Natural killer cell (primary cell): ENCODE results near the gene IRAK1. TPM values are rescaled to one million over a fixed set of nuclear protein-coding genes. Genes with fewer than 3 reads are reported as not detected.

Source experiments
- ATAC-seq, 3 donors: fragments of 150-1000 bp in 2 of 3; fragments of 200-7000 bp in 1 of 3; cut with Tn5 transposase; 1 replicate in 1 of 3; 2 replicates in 2 of 3; pipeline ENCODE4 v1.10.0; 2021; ENCODE audit warnings: mild to moderate bottlenecking in 2 of 3, moderate library complexity in 2 of 3
- DNase-seq, 2 donors: peaks; one replicate each; pipeline versions ENCODE4 v3.0.0 to v3.0.0-alpha.2; 2013 to 2021; ENCODE audit warnings: mixed read lengths in 1 of 2
- H3K27ac ChIP-seq: one replicate; pipeline ENCODE4 v1.5.1; 2013; ENCODE audit warnings: mild to moderate bottlenecking, low read length
- H3K27me3 ChIP-seq: one replicate; pipeline ENCODE4 v1.6.1; 2013; ENCODE audit warnings: low read length; ENCODE audit not compliant: control insufficient read depth, insufficient read depth
- H3K36me3 ChIP-seq: one replicate; pipeline ENCODE4 v1.6.1; 2013; ENCODE audit warnings: low read length; ENCODE audit not compliant: control insufficient read depth, insufficient read depth
- H3K4me1 ChIP-seq: one replicate; pipeline ENCODE4 v1.6.1; 2013; ENCODE audit warnings: low read length; ENCODE audit not compliant: control insufficient read depth, insufficient read depth
- H3K4me3 ChIP-seq: one replicate; pipeline ENCODE4 v1.5.1; 2013; ENCODE audit warnings: low read length
- H3K9me3 ChIP-seq: one replicate; pipeline ENCODE4 v1.6.1; 2013; ENCODE audit warnings: low read length; ENCODE audit not compliant: control insufficient read depth, insufficient read depth
- H3K27ac Mint-ChIP-seq, 2 donors: one replicate each; pipeline ENCODE4 v1.8.0; 2022; ENCODE audit warnings: mild to moderate bottlenecking in 2 of 2, mixed read lengths in 2 of 2, moderate library complexity in 1 of 2
- H3K27me3 Mint-ChIP-seq, 2 donors: one replicate each; pipeline ENCODE4 v1.8.0; 2022; ENCODE audit warnings: low read depth in 2 of 2, mixed read lengths in 2 of 2
- H3K36me3 Mint-ChIP-seq: one replicate; pipeline ENCODE4 v1.8.0; 2022; ENCODE audit warnings: mixed read lengths
- H3K4me1 Mint-ChIP-seq, 2 donors: one replicate each; pipeline ENCODE4 v1.8.0; 2022; ENCODE audit warnings: mixed read lengths in 2 of 2
- H3K4me3 Mint-ChIP-seq: one replicate; pipeline ENCODE4 v1.8.0; 2022; ENCODE audit warnings: mild to moderate bottlenecking, moderate library complexity, mixed read lengths
- H3K9me3 Mint-ChIP-seq, 2 donors: one replicate each; pipeline ENCODE4 v1.8.0; 2022; ENCODE audit warnings: mixed read lengths in 2 of 2
- CTCF ChIP-seq: fragments of 200-600 bp; IDR thresholded peaks from one replicate; pipeline ENCODE4 v1.8.0; 2022; ENCODE audit warnings: antibody characterized with exemption
- WGBS: methylation state at CpG from one replicate; pipeline ENCODE4 v1.1.7; 2013; ENCODE audit warnings: missing lambda C conversion rate; ENCODE audit not compliant: insufficient coverage; 5-methylcytosine and 5-hydroxymethylcytosine counted together
- intact Hi-C: fragments of 100-400 bp; cut with micrococcal nuclease; formaldehyde crosslinking; loops from one replicate; pipeline ENCODE4 v1.14.2; 2022
- total RNA-seq, 4 donors: library from RNA; stranded (reverse); fragments of 120-200 nt in 1 of 4; gene quantifications; one replicate each; pipeline versions ENCODE4 v1.2.3 to v1.2.4, GENCODE V29; 2013 to 2022

Gene IRAK1
- total RNA-seq, 3 donors from 2014 or later (not counting 1 experiment from before 2014, with no cell fraction given) = 87.5 to 114 (median 107) TPM

- Mint-ChIP-seq H3K27me3 (peaks cover 0 to 7% of the 10 kb centered on the region in 2 donors), H3K4me3 (no peak overlapping the region), H3K36me3 (no peaks in the 10 kb centered on the region), H3K27ac (peak overlapping the region; percentile 50 to 79), H3K4me1 (peaks cover 21 to 23% of the 10 kb centered on the region in 2 donors), H3K9me3 (no peaks in the 10 kb centered on the region)
- intact Hi-C loops = no loop called here
- no peak overlapping the region for H3K4me3 ChIP-seq
- WGBS = 69% methylated on average over 7 of the region's 7 CpGs
- peaks cover 15% of the 10 kb centered on the region for H3K36me3 ChIP-seq
- TF ChIP-seq CTCF = no peak
- ATAC-seq (no peak), DNase-seq (no peak)
- no peak overlapping the region for H3K27ac ChIP-seq
- no peaks in the 10 kb centered on the region for H3K27me3 ChIP-seq
- H3K4me1 ChIP-seq = peaks cover 13% of the 10 kb centered on the region
- no peaks in the 10 kb centered on the region for H3K9me3 ChIP-seq
These were observed 20.6 kb upstream of the IRAK1 start for GRCh38 chrX:154040307-154040756.

DNA sequence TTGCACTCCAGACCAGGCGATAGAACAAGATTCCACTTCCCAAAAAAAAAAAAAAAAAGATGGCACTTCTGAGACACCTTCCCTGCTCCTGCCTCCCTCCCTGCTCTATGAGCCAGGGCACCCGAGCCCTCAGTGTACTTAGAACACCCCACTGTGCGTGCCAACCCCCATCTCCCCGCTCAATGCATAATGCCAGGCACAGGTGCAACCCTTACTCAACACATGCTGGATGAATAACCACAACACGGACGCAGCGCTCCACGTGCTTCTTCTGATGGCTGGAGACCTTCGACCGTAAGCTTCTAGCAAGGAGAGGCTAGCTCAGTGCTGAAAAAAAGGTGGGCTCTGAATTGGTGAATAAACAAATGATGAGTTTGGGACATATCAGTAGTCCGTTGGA lies 19.9 kb upstream of the IRAK1 start:
- H3K27me3 Mint-ChIP-seq = peaks cover 0 to 7% of the 10 kb centered on the region in 2 donors
- no peak overlapping the region for H3K4me3 ChIP-seq
- H3K36me3 ChIP-seq = peaks cover 11% of the 10 kb centered on the region
- no peak overlapping the region for H3K4me3 Mint-ChIP-seq
- intact Hi-C loops = no loop called here
- H3K27ac Mint-ChIP-seq = peak overlapping the region; percentile 50 to 79
- no peak overlapping the region for H3K27ac ChIP-seq
- H3K9me3 Mint-ChIP-seq = no peaks in the 10 kb centered on the region
- no peaks in the 10 kb centered on the region for H3K9me3 ChIP-seq
- H3K36me3 Mint-ChIP-seq = no peaks in the 10 kb centered on the region
- no peak for ATAC-seq
- peaks cover 13% of the 10 kb centered on the region for H3K4me1 ChIP-seq
- no peaks in the 10 kb centered on the region for H3K27me3 ChIP-seq
- DNase-seq = no peak
- TF ChIP-seq CTCF = no peak
- 92% methylated on average over 11 of the region's 11 CpGs for WGBS
- peaks cover 21 to 23% of the 10 kb centered on the region in 2 donors for H3K4me1 Mint-ChIP-seq

GRCh38 chrX:154038656-154039055 lies 19.0 kb upstream of the IRAK1 start:
- no peak for TF ChIP-seq CTCF
- Mint-ChIP-seq H3K9me3 (no peaks in the 10 kb centered on the region), H3K4me1 (peaks cover 21 to 23% of the 10 kb centered on the region in 2 donors), H3K27ac (peak overlapping the region; percentile 29 to 42), H3K27me3 (peaks cover 0 to 7% of the 10 kb centered on the region in 2 donors), H3K36me3 (no peaks in the 10 kb centered on the region), H3K4me3 (no peak overlapping the region)
- no peak overlapping the region for H3K4me3 ChIP-seq
- H3K27me3 ChIP-seq = no peaks in the 10 kb centered on the region
- no peaks in the 10 kb centered on the region for H3K9me3 ChIP-seq
- peaks cover 14% of the 10 kb centered on the region for H3K36me3 ChIP-seq
- no peak for ATAC-seq
- DNase-seq = no peak
- H3K4me1 ChIP-seq = peaks cover 13% of the 10 kb centered on the region
- WGBS = no CpG with 5 or more reads among the region's 5 CpGs
- intact Hi-C loops = no loop called here
- H3K27ac ChIP-seq = no peak overlapping the region

DNA sequence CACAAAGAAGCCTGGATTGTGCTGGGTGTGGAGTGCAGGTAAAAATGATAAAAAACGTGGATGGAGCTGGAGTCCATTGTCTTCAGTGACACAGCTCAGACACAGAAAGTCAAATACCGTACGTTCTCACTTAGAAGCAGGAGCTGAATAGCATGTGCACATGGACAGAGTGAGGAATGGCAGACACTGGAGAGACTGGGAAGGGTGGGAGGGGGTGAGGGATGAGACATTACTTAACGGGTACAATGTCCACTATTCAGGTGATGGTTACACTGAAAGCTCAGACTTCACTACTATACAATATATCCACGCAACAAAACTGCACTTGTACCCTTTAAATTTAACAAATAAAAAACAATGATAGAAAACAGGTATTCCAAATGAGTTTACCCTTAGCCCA lies 18.1 kb upstream of the IRAK1 start:
- TF ChIP-seq CTCF = no peak
- H3K36me3 Mint-ChIP-seq = no peaks in the 10 kb centered on the region
- Histone ChIP-seq H3K4me1 (peaks cover 13% of the 10 kb centered on the region), H3K27ac (no peak overlapping the region), H3K4me3 (no peak overlapping the region), H3K27me3 (no peaks in the 10 kb centered on the region), H3K9me3 (no peaks in the 10 kb centered on the region), H3K36me3 (peaks cover 16% of the 10 kb centered on the region)
- DNase-seq (no peak), ATAC-seq (no peak)
- H3K27ac Mint-ChIP-seq = no peak overlapping the region
- peaks cover 0 to 7% of the 10 kb centered on the region in 2 donors for H3K27me3 Mint-ChIP-seq
- WGBS = 95% methylated on average over 5 of the region's 5 CpGs
- H3K4me1 Mint-ChIP-seq = peaks cover 21 to 23% of the 10 kb centered on the region in 2 donors
- intact Hi-C loops = no loop called here
- no peak overlapping the region for H3K4me3 Mint-ChIP-seq
- H3K9me3 Mint-ChIP-seq = no peaks in the 10 kb centered on the region
